ENCODE data around the gene BCL11B.

Gene BCL11B

DNA sequence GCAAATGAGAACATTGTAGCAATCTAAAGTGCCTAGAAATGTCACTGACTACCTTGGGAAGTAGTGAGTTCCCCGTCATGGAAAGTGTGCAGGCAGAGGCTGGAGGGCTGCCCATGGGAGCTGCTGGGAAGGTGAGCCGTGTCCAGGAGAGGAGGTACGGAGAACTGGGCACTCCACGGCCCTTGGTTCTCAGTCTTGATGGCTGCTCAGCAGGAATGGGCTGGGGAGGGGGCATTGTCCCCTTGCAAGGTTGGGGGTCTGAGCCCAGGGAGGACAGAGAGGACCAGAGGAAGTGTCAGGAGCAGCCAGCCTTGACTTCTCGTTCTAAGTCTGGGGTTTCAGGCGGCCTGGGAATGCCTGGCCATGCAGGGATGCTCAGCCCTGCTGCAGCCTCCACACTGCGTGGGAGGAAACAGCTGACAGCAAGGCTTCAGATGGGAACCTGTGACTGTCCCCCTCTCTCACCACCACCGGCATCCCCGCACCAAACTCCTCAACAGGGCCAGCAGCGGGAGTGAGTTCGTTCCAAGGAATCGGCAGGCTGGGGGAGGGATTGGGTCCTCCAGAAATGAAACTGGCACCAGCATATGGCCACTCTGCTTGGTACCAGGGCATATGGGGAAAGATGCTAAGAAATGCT lies 140.2 kb downstream of the BCL11B start:
- DNase-seq = no peak

DNA sequence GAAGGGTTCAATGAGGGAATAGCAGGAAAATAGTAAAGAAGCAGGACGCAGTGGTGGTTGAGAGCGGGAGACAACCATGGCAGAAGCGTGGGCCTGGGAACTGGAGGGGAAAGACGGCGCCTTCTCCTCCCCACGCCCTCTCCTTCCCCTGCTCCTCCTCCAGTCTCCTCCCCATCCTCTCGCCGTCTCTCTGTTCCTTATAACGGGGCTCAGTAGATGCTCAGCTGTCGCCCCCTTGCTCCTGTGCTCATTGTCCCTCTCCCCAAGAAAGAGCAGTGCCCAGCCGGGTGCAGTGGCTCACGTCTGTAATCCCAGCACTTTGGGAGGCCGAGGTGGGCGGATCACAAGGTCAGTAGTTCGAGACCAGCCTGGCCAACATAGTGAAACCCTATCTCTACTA lies 142.0 kb downstream of the BCL11B start:
- no peak for DNase-seq

DNA sequence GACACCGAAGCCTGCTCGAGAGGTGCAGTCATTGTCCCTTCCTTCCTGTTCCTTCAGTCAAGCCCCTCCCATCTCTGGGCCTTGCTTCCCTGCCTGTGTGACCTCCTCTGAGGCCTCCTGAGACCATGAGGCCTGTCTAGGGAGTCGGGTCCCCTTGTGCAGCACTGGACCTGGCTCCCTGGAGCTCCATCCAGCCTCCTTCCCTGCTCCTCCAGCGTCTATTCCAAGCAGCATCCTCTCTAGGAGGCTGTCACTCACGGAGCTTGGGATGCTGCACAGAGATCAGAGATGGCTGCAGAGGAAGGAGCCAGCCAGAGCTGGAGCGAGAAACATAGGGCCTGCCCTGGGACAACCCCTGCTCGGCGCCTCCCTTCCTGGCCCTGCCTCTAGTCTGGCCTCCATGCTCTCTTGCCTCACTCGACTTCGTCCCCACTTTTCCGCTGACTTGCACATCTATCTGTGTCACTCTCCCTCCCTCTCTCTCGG lies 142.7 kb downstream of the BCL11B start:
- DNase-seq = no peak

DNA sequence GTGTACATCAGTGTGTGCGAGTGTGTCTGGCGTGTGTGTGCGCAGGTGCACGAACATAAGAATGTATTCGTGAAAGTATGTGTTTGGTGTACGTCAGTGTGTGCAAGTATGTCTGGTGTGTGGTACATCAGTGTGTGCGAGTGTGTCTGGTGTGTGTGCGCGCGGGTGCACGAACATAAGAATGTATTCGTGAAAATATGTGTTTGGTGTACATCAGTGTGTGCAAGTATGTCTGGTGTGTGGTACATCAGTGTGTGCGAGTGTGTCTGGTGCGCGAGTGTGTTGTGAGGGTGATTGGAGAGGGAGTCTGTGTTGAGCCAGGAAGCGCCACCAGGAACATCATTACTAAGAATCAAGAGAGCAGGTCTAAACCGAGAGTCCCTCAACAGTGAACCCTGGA lies 143.8 kb downstream of the BCL11B start:
- DNase-seq = no peak

DNA sequence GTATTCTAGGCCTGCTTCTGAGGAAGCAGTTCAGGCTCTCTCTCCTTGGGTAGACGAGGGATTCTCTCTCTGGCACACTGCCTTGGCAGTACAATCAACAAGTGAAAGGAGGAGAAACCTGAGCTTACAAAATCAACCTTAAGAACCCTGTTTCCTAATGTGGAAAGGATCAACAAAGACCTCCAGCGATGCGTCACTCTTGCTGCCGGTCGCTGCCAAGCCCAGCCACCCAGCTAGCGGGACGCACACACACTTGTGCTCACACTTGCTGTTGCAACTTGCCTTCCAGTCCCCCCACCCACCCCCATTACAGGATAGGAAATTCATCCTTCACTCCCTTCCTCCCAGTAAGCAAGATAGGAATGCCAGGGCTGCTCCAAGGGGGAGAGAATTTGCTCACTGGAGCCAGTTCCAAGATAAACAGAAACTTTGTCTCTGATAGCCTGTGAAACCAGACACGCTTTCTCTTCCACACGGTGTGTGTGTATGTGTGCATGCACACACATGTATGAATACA lies 144.3 kb downstream of the BCL11B start:
- no peak for DNase-seq

DNA sequence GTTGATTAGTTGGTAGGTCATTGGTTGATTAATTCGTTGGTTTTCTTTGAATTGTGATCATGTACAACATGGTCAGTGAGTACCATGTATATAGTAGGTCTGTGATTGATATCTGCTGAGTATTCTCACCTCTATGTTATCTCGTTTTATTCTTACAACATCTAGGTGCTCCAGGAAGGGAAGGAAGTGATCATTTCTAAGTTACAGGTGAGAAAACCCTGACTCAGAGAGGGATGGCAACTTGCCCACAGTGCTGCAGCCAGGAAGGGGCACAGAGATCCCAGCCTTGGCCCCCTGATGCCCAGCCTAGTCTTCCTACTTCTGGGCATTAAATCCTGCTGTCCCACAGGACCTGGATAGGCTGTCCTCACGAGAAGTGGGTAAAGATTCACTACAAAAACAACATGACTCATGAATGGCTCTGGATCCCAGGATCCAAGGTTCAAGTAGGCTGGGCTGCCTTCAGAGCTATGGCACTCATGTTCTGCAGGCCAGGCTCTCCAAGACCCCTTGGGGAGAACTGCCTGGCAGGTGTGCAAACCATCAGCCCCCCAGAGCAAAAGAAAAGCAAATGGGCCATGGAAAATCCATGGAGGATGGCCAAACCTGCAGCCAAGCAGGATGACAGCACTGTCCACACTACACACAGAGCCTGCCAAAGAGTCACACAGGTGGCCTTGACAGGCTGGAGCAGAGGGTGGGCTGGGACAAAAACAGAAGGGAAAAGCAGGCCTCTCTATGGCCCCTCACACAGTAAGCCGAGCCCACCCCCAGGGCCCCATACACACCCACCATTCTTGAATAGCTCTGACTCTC lies 146.2 kb downstream of the BCL11B start:
- no peak for DNase-seq

DNA sequence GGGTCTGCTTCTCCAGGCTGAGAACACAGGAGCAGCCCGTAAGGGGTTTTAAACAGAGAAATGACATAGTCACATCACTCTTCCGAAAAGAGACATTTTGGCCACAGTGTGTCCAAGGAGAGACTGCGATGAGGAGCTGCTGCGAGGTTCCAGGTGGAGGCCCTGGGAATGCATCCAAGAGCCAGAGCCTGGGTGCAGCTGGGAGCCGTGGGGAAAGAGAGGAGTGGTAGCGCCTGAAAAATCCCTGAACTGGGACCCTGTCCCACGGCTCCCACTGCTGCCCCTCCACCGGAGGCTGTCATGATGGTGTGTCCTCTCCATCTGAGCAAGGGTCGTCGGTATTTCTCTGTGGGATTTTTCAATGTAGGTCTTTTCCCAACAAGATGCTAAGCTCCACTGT lies 146.9 kb downstream of the BCL11B start:
- DNase-seq = no peak

DNA sequence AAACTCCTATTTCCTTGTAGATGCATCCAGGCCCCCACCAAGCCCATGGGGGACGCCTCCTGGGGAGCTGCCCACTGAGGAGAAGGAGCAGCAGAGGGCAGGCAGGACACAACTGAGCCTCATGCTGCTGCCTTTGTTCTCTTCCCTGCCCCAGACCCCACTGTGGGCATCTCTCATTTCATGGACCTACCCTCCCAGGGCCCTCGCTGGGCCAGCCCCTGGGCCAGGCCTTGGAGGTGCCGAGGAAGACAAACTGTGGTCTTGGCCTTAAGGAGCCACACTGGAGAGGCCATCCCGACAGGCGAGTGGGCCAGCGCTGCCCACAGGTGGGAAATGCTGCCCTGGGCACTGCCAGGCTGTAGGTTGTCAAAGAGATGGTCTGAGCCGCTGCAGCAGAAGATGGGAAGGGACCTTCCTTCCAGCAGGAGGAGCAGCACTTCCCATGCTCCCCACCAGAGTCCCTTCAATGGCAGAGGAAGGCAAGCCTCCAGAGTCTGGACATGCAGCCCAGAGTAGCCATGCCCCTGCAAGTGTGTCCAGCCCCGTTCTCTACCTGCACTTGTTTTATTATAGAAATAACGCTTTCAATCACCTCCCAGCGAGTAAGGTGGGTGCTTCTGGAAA lies 147.4 kb downstream of the BCL11B start:
- DNase-seq = no peak

DNA sequence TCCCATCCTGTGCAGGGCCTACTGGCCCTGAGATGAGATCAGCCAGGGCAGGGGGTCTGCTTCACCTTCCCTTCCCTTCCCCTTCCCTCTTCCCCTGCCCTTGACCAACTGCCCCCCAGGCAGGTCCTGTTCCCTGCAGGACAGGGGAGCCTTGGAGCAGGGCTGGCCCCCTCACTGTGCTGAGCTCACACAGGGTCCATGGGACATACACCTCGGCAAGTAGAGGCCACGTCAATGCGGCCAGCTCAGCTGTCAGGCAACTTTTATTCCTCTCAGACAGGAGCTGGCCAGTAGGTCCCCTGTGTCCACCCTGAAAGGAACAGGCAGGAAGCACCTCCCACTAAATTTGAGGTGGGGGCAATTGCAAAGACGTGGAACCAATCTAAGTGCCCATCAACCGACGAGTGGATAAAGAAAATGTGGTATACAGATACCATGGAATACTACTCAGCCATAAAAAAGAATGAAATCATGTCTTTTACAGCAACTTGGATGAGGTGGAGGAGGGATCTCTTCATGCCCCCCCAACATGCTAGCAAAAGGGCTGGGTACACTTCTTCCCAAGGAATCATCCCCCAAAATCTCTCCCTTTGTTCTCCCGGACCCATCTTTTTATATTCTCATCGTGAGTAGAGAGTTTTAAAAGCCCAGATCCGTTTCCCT lies 148.7 kb downstream of the BCL11B start:
- no peak for DNase-seq

DNA sequence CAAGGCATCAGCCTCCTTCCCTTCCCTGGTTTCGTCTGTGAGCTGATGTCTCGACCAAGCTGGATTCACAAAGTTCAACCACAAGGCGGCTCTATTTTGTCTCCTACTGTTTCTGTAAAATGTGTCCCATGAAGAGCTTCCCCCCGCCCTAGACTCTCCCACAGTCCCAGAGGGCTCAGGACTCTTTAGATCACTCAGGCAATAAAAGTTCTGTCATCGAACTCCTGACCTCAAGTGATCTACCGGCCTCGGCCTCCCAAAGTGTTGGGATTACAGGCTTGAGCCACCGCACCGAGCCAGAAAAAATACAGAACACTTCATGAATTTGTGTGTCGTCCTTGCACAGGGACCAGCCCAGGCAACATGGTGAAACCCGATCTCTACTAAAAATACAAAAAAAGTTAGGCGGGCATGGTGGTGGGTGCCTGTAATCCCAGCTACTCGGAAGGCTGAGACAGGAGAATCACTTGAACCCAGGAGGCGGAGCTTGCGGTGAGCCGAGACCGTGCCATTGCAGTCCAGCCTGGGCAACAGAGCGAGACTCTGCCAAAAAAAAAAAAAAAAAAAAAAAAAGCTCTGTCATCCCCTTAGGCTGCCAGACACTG lies 149.4 kb downstream of the BCL11B start:
- no peak for DNase-seq

DNA sequence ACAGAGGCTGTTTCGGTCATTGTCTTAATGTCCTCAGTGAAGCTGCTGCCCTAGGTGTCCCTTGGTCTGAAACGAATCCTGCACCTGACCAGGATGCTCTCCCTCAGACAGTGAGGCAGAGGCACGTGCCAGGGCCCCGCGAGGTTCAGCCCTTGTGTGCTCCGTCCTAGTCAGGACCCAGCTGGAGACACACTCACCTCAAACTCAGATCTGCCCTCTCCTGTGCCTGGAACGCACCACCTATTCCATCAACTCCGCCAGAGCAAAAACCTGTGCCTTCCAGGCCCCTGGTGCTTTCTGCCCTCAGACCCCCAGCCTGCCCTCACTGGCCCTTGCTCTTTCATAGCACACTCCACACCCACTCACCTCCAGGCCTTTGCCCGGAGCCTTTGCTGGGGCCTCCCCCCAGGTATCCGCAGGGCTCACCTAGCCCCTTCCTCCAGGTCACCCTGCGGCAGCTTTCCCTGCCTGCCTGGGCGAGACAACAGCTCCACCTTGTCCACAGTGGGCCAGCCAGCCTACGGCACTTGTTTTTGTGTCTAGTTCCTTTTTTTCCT lies 150.6 kb downstream of the BCL11B start:
- DNase-seq = no peak

DNA sequence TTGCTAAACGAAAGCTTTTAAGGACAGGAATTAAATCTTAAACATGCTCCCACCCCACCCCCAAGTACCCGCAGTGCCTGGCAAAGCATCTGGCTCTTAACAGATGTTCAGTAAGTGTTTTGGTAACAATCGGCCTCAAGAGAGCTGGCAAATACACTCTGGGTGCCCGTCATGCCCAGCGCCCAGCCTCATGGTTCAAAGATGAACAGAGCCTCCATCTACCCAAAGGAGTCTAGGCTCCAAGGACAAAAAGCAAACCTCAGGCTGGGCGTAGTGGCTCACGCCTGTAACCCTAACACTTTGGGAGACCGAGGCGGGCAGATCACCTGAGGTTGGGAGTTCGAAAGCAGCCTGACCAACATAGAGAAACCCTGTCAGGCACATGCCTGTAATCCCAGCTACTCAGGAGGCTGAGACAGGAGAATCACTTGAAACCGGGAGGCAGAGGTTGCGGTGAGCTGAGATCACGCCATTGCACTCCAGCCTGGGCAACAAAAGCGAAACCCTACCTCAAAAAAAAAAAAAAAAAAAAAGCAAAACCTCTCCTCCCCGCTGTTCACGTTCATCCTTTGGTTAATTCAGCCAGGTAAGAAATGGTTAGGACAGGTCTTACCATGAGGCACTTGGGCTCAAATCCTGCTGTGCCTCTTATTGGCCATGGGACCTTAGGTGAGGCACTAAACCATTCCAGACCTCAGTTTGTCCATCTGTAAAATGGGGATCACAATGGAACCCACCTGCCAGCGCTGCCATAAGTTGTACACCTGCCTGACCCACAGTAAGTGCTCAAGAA lies 151.3 kb downstream of the BCL11B start:
- no peak for DNase-seq

DNA sequence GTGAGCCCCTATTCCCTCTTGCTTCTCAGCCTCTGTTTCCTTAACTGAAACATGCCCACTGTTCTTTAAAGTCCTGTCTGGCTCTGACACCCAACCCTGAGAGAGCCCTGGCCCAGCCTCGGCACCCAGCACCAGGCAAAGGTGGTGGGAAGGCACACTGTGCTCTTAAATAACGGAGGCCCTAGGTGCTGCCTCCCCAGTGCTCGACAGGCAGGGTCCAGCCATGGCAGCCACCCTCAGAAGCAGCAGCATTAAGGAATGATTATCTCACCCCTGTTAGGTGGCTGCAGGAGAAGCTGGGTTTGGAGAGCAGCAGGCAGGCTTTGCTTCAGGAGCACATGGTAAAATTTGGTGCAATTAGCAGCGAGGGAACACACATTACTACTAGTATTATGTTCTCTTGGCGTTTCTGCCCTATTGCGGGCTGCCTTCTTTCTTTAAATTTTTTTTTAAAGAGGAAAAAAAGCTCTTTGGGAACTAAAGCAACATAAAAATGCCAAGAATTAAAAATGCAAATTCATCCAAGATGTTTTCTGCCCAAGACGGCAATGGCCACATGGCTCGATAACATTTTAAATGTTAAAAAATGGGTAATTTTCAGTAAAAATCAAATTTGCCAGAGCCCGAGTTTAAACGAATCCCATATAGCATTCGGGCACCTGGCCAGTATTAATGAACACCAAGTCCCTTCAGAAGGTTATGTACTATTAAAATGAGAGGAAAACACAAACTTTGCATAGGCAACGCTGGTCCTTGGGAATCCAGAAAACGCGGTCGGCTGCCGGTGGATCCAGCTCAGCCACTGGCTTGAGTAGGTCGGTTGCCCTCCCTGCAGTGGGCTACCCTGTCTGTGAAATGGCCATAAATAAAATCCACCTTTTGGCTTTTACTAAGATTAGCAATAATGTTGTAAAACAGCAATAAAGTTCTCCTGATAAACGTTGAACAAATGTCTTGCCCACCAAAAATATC lies 152.2 kb downstream of the BCL11B start:
- DNase-seq = no peak
